ENCODE data around the gene DIS3L2.

- no peak for TF ChIP-seq CTCF (IDR thresholded peaks at IDR 0.05; ENCODE audit: low read depth, low read length)
- no peak for TF ChIP-seq EZH2phosphoT487 (IDR thresholded peaks at IDR 0.05; ENCODE audit: low read depth)
Observed at GRCh38 chr2:232310696-232311095, 349.2 kb downstream of the DIS3L2 start.

All from OCI-LY3 (cell line).